Activated CD8-positive, alpha-beta T cell treated with anti-CD3 and anti-CD28 coated beads, Interleukin-2, amount 10 ng/mL, durations not matched to agents 7 days and 5 days (primary cell): ENCODE measurements around the gene MYOM1. TPM values are rescaled to one million over a fixed set of nuclear protein-coding genes. Genes with fewer than 3 reads are reported as not detected.

Experiments used
- ATAC-seq: fragments of 150-1000 bp; cut with Tn5 transposase; one replicate; pipeline ENCODE4 v1.10.0; 2021; ENCODE audit warnings: moderate library complexity
- CTCF ChIA-PET: fragments of 350-600 bp; sonication (Branson Sonifier 250); formaldehyde crosslinking; loops from one replicate; lab custom pipeline; 2021; ENCODE audit warnings: antibody characterized with exemption; lab: Charles Lee
- POLR2A ChIA-PET: fragments of 350-600 bp; sonication (Branson Sonifier 250); formaldehyde crosslinking; loops from one replicate; lab custom pipeline; 2021; ENCODE audit warnings: antibody characterized with exemption; lab: Charles Lee
- DNase-seq: peaks from one replicate; pipeline ENCODE4 v3.0.0-alpha.2; 2020
- H3K27ac Mint-ChIP-seq: one replicate; pipeline ENCODE4 v1.8.0; 2021; ENCODE audit warnings: mild to moderate bottlenecking, mixed read lengths
- H3K27me3 Mint-ChIP-seq: one replicate; pipeline ENCODE4 v1.8.0; 2021; ENCODE audit warnings: low read depth, mixed read lengths
- H3K36me3 Mint-ChIP-seq: one replicate; pipeline ENCODE4 v1.8.0; 2021; ENCODE audit warnings: low read depth, mixed read lengths
- H3K4me1 Mint-ChIP-seq: one replicate; pipeline ENCODE4 v1.8.0; 2021; ENCODE audit warnings: low read depth, mixed read lengths
- H3K4me3 Mint-ChIP-seq: one replicate; pipeline ENCODE4 v1.8.0; 2021; ENCODE audit warnings: mild to moderate bottlenecking, mixed read lengths
- H3K9me3 Mint-ChIP-seq: one replicate; pipeline ENCODE4 v1.8.0; 2022; ENCODE audit warnings: mixed read lengths; ENCODE audit not compliant: insufficient read depth
- total RNA-seq, 2 experiments: library from RNA; stranded (reverse); gene quantifications; one replicate each; pipeline ENCODE4 v1.2.3, GENCODE V29; 2021

MYOM1 gene
- total RNA-seq, 2 experiments from 2014 or later: 1.3 to 1.5 TPM

DNA sequence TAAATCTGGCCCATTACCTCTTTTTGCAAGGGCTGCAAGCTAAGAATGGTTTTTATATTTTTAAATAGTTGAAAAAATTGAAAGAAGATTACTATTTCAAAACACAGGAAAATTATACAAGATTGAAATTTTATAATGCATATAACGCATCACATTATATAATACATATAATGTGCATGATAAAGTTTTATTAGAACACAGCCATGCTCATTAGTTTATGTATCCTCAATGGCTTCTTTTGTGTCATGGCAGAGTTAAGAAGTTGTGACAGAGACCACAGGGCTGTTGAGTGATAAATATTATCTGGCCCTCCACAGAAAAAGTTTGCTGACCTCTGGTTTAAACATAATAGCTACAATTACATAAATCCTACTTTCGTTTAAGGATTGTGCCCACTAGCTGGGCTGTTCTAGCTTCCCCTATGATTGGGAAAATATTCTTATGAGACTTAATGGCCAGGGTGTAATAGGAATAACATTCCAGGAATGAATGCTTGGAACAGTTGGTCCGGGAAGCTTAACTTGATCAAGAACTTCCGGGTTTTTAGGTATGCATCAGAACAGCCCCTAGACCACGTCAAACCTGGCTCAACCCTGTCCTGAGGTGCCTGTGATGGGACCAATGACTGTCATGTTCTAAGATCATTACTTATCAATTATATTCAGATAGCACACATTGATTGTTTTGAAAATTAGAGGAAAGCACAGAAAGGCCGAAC, 108.1 kb downstream of the MYOM1 start:
- POLR2A ChIA-PET: no interaction called here
- CTCF ChIA-PET: interaction anchor here (1.2 to 1.6 kb wide), 2 partner anchors 16 to 18 kb away, joined by 3 to 8 read pairs; no protein-coding TSS in a partner anchor
- H3K4me3 Mint-ChIP-seq: no peak overlapping the region

DNA sequence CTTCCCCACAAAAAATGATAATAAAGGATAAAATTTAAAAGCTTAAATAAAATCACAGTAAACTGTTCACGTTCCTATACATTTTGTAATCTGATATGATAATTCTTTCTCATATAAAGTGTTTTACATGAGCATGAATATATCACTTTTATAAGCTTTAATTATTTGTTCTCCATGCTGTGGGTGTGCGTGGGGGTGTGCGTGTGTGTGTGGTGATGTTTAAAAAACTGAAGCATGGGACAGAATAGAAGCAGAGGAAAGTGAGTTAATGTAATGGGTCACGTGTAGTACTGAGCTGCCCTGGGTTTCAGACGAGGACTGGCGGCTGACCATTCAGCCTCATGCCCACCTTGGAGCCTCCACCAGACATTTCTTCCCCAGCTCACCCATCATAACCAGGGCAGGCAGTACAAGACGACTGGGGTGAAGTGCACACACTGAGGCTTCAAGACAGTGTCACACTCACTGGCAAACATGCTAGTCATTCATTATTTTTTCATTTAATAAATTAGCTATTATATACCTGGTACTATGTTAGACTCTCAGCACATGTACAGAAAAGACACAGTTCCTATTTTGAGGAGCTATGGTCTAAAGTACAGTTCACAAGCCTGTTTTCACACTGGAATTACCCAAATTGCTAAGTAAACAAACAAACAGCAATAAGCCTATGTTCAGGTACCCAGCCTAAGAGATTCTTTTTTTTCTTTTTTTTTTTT, 109.6 kb downstream of the MYOM1 start:
- POLR2A ChIA-PET: no interaction called here
- Mint-ChIP-seq H3K4me1 (no peaks in the 10 kb centered on the region), H3K36me3 (no peaks in the 10 kb centered on the region), H3K27me3 (no peaks in the 10 kb centered on the region), H3K27ac (no peak overlapping the region), H3K4me3 (no peak overlapping the region), H3K9me3 (no peaks in the 10 kb centered on the region)
- DNase-seq (no peak), ATAC-seq (no peak)
- CTCF ChIA-PET: interaction anchor here (1.2 to 2.5 kb wide), 3 partner anchors 48 to 136 kb away, joined by 3 to 11 read pairs (median 4); no protein-coding TSS in a partner anchor

More for the DNA sequence above, 108.1 kb downstream of the MYOM1 start:
- Mint-ChIP-seq H3K36me3 (no peaks in the 10 kb centered on the region), H3K9me3 (no peaks in the 10 kb centered on the region), H3K27me3 (no peaks in the 10 kb centered on the region), H3K27ac (no peak overlapping the region), H3K4me1 (no peaks in the 10 kb centered on the region)
- DNase-seq: no peak
- ATAC-seq: no peak

DNA sequence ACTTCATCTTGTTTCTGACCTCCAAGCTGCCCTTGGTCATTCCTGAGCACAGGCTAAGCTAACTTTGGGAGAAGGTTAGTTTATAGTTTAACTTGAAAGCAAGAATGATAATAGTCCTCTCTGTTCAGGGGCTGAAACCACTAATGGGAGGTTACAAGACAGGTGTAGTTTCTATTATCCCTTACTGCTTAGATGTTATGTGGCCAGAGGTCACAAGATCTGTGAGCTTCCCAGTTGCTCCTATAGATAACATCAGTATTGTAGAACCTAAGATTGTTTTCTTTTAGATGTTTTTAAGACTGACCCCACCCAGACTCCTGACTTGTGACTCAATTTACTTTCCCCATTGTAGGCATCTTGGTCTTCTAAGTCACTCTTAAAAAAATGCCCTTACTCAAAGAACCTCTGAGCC, 112.0 kb downstream of the MYOM1 start:
- no peaks in the 10 kb centered on the region for H3K4me1 Mint-ChIP-seq
- DNase-seq: no peak
- H3K27ac Mint-ChIP-seq: no peak overlapping the region
- no peak overlapping the region for H3K4me3 Mint-ChIP-seq
- CTCF ChIA-PET: interaction anchor here (2.0 kb wide), 1 partner anchor 21 kb away, joined by 5 read pairs; no protein-coding TSS in a partner anchor
- H3K36me3 Mint-ChIP-seq: no peaks in the 10 kb centered on the region
- H3K9me3 Mint-ChIP-seq: no peaks in the 10 kb centered on the region
- no peaks in the 10 kb centered on the region for H3K27me3 Mint-ChIP-seq
- POLR2A ChIA-PET: no interaction called here
- ATAC-seq: no peak

DNA sequence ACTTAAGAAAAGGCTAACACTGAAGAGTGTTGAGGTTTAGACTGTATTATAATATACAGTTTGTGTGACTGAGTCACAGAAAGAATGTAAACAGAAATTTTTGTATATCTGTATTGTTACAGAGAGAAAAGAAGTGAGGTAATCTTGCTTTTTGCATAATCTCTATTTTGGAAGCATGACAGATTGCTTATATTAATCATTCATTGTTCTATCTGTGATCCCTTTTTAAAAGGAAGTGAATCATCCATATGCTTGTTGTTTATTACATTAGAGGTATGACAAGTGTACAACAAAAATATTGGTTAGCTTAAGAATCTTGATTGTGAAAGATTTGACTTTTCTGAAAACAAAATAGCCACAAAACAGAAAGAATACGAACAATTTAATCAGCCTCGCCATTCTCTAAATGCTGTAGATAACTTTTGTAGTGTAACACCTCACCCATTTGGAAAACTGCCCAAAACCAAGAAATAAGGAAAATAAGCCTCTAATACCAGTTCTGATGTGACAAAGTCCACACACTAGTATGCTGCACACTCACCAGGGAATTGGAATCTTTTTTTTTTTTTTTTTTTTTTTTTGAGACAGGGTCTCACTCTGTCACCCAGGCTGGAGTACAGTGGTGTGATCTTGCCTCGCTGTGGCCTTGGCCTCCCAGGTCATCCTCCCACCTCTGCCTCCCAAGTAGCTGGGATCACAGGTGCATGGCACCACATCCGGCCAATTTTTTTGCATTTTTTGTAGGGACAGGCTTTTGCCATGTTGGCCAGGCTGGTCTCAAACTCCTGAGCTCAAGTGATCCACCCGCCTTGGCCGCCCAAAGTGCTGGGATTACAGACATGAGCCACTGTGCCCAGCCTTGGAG, 115.3 kb downstream of the MYOM1 start:
- Mint-ChIP-seq H3K27ac (no peak overlapping the region), H3K4me3 (no peak overlapping the region), H3K4me1 (no peaks in the 10 kb centered on the region), H3K9me3 (no peaks in the 10 kb centered on the region), H3K36me3 (no peaks in the 10 kb centered on the region), H3K27me3 (peaks cover 2% of the 10 kb centered on the region)
- DNase-seq: no peak
- no peak for ATAC-seq
- POLR2A ChIA-PET: no interaction called here
- CTCF ChIA-PET: interaction anchor here (1.0 to 4.1 kb wide), 4 partner anchors 13 to 110 kb away, joined by 3 to 16 read pairs (median 5); no protein-coding TSS in a partner anchor

DNA sequence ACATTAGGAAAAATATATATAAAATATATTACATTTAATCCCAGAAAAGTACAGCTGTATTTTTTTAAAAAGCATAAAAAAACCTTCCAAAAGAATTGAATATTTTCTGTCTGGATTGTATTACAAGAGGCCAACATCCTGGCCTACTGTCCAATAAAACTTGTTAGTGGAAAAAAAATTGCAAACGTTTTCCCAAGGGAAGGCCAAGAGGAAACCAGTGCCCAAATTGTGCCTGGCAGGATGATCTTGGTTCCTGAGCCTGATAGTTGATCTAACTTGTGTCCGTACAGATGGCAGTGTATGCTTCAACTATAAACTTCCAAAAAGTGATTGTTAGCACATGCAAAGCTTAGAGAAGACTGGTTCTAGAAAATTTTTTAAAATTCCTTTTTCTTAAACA, 116.2 kb downstream of the MYOM1 start:
- no peak for ATAC-seq
- ChIA-PET CTCF (interaction anchor here (1.5 to 4.1 kb wide), 2 partner anchors 14 to 109 kb away, joined by 4 to 16 read pairs; no protein-coding TSS in a partner anchor), POLR2A (no interaction called here)
- H3K27me3 Mint-ChIP-seq: peaks cover 2% of the 10 kb centered on the region
- H3K36me3 Mint-ChIP-seq: no peaks in the 10 kb centered on the region
- no peaks in the 10 kb centered on the region for H3K9me3 Mint-ChIP-seq
- H3K4me3 Mint-ChIP-seq: no peak overlapping the region
- DNase-seq: no peak
- no peaks in the 10 kb centered on the region for H3K4me1 Mint-ChIP-seq
- no peak overlapping the region for H3K27ac Mint-ChIP-seq

DNA sequence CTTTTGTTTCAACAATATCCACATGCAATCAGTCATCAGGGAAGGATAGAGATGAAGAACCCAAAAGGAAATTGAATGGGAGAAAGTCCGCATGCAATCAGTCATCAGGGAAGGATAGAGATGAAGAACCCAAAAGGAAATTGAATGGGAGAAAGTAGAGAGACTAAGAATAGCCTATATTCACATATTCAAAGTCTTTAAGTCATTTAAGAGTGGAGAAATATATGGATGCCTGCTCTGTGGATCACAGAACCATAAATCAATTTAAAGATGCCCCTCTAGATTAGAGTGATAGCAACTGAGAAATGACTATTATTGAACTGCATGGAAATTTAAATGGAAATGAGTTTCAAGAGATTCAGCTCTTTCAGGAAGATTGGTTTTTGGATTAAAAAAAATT, 116.8 kb downstream of the MYOM1 start:
- DNase-seq (no peak), ATAC-seq (no peak)
- peaks cover 2% of the 10 kb centered on the region for H3K27me3 Mint-ChIP-seq
- H3K4me1 Mint-ChIP-seq: peaks cover under 1% of the 10 kb centered on the region
- H3K27ac Mint-ChIP-seq: no peak overlapping the region
- H3K4me3 Mint-ChIP-seq: no peak overlapping the region
- H3K36me3 Mint-ChIP-seq: no peaks in the 10 kb centered on the region
- CTCF ChIA-PET: interaction anchor here (1.5 to 4.1 kb wide), 2 partner anchors 14 to 109 kb away, joined by 4 to 16 read pairs; no protein-coding TSS in a partner anchor
- no peaks in the 10 kb centered on the region for H3K9me3 Mint-ChIP-seq
- POLR2A ChIA-PET: no interaction called here

DNA sequence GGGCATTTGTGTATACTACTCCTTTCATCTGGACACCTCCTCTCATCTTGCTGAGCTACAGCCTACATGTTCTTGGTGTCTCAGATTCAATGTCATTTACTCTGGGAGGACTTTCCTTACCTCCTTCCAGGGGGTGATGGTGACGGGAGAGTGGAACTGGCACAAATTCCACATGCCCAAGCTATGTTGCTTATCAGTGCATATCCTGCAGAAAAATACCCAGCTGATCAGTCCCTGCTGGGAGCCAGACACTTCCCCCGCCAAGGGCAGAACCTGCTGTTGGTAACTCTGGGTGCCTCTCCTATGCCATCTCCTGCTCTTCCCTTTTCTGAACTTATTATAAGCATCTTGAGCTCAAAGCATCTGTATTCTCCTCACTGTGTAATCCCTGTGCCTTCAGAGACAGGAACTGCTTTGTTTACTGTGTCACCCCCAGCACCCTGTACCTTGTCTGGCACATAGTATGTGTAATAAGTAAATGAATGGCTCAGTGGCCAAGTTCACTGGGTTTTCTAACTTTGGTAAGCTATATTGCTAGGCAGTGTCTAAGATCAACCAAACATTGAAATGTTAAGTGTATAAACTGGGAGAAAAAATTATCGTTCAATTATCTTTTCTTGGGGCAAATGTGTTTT, 119.2 kb downstream of the MYOM1 start:
- ChIA-PET POLR2A (no interaction called here), CTCF (interaction anchor here (1.0 to 2.0 kb wide), 7 partner anchors 13 to 183 kb away, joined by 3 to 9 read pairs (median 4); no protein-coding TSS in a partner anchor)
- Mint-ChIP-seq H3K27ac (no peak overlapping the region), H3K4me3 (no peak overlapping the region), H3K36me3 (no peaks in the 10 kb centered on the region), H3K9me3 (no peaks in the 10 kb centered on the region), H3K27me3 (peaks cover 2% of the 10 kb centered on the region), H3K4me1 (peaks cover 23% of the 10 kb centered on the region)
- ATAC-seq (no peak), DNase-seq (no peak)

DNA sequence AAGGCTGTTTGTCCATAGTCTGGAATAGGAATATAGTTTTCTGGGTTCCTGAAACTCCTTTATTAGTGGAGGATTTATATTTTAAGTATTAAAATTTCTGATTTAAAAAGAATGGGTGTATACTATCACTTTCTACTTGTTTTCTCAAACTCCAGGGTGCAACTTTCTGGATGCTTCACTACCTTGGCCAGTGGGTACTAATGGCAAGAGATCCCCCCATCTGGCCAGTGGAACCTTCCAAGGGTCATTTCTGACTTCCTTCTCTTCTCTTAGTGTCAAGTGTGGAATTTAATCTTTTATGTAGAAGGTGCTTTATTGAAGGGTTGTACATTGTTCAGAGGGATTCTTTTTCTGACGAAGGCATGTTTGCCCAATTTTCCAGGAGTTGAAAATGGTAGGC, 120.4 kb downstream of the MYOM1 start:
- DNase-seq (no peak), ATAC-seq (no peak)
- CTCF ChIA-PET: no interaction called here
- Mint-ChIP-seq H3K27ac (no peak overlapping the region), H3K4me3 (no peak overlapping the region), H3K27me3 (peaks cover 2% of the 10 kb centered on the region), H3K36me3 (no peaks in the 10 kb centered on the region), H3K4me1 (peaks cover 25% of the 10 kb centered on the region), H3K9me3 (no peaks in the 10 kb centered on the region)
- POLR2A ChIA-PET: no interaction called here

DNA sequence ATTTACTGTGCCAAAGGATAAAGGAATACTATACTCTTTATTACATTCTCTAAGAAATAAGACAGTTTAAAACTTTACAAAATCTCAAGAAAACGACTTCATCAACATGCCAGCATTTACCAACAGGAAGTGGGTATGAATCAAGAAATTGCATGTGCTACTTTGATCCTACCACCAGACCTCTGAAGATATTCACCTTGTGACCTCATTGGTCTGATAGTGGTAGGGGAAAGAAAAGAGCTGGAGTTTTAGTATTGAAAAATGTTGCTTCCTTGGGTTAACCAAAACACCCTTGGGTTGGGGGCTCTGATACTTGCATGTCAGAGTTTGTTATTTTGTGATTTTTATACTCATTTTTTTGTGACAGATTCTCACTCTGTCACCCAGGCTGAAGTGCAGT, 122.7 kb downstream of the MYOM1 start:
- no peaks in the 10 kb centered on the region for H3K9me3 Mint-ChIP-seq
- ATAC-seq: peak; percentile 83

DNA sequence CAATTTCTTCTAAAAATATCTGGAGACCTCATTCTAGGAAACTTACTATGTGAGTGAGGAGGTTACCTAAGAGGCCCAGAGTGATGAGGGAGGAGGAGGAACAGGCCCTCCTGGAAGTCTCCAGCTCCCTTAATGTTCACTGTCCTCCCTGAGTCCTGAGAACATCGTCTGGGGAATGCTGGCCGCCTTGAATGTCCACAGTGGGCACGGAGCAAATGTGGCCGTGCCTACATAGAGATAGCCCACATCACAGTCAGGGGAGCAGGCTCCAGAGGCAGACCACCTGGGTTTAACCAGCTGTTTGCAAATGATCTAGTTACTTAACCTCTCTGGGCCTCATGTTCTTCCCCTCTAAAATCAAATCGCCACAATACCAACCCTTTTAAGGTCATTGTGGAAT, 123.8 kb downstream of the MYOM1 start:
- Mint-ChIP-seq H3K4me3 (no peak overlapping the region), H3K27ac (no peak overlapping the region), H3K36me3 (no peaks in the 10 kb centered on the region), H3K4me1 (peaks cover 31% of the 10 kb centered on the region), H3K27me3 (peaks cover 2% of the 10 kb centered on the region), H3K9me3 (no peaks in the 10 kb centered on the region)
- ATAC-seq (no peak), DNase-seq (no peak)
- ChIA-PET POLR2A (no interaction called here), CTCF (interaction anchor here (1.4 to 4.7 kb wide), 5 partner anchors 8 to 102 kb away, joined by 3 to 27 read pairs (median 14); no protein-coding TSS in a partner anchor)

More for the DNA sequence above, 122.7 kb downstream of the MYOM1 start:
- H3K27ac Mint-ChIP-seq: no peak overlapping the region
- ChIA-PET CTCF (interaction anchor here (0.9 to 4.7 kb wide), 9 partner anchors 9 to 149 kb away, joined by 3 to 27 read pairs (median 4); no protein-coding TSS in a partner anchor), POLR2A (interaction anchor here (0.6 to 0.9 kb wide), 2 partner anchors 24 to 34 kb away, joined by 3 to 5 read pairs; no protein-coding TSS in a partner anchor)
- H3K4me3 Mint-ChIP-seq: no peak overlapping the region
- peaks cover 31% of the 10 kb centered on the region for H3K4me1 Mint-ChIP-seq
- H3K36me3 Mint-ChIP-seq: no peaks in the 10 kb centered on the region
- peaks cover 2% of the 10 kb centered on the region for H3K27me3 Mint-ChIP-seq
- DNase-seq: peak; percentile 35

DNA sequence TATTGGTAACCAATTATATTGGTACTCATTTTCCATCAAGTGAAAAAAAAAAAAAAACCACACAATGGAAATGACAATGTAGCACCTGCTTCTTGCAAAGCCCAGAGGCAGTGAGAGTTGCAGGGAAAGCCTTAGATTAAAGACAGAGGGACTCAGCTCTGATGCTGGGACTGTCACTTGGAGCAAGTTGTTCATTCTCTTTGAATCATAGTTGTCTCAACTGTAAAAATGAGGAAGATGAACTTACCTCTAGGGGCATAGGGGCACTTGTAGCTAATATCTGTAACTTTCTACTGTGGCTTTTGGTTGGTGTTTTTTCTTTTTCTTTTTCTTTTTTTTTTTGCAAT, 125.5 kb downstream of the MYOM1 start:
- POLR2A ChIA-PET: no interaction called here
- DNase-seq (no peak), ATAC-seq (no peak)
- no peaks in the 10 kb centered on the region for H3K27me3 Mint-ChIP-seq
- H3K9me3 Mint-ChIP-seq: no peaks in the 10 kb centered on the region
- peaks cover 31% of the 10 kb centered on the region for H3K4me1 Mint-ChIP-seq
- CTCF ChIA-PET: interaction anchor here (1.0 to 4.7 kb wide), 3 partner anchors 15 to 57 kb away, joined by 3 to 27 read pairs (median 3); no protein-coding TSS in a partner anchor
- H3K27ac Mint-ChIP-seq: no peak overlapping the region
- no peak overlapping the region for H3K4me3 Mint-ChIP-seq
- H3K36me3 Mint-ChIP-seq: no peaks in the 10 kb centered on the region
